ENCODE results near the gene DAZAP1.
A peak's percentile ranks its signal among the peaks of the same experiment; 100 is the strongest.
"Not testable (repeated sequence)": the region's sequence is repeated elsewhere in the genome, so short reads cannot be mapped to it uniquely, and the experiment has no call there.

DAZAP1 gene

DNA sequence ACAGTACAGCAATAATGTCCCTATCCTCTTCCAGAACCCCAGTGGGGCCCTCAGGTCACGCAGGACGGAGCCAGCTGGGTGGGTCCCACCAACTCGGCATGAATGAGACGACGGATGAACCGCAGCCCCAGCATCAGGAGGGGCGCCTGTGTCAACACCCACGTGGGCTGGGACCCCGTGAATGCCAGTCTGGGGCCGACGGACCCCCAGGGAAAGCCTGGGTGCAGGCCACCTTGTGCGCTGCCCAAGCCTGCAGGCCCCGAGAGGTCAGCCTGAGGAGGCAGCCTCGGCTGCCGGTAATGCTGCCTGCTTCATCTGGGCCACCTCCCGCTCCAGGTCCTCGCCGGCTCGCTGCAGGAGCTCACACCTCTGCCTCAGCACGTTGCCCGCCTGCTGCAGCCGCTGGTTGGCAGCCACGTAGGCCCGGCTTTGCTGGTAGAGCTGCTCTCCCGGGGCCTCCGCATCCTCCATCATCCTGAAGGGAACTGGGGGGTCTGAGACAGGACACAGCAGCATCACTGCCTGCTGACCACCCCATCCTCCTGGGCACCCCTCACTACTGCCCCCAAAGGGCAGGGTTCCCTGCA is 67.5 kb downstream of the DAZAP1 start:
- no peak for DNase-seq
- in situ Hi-C loops (cut with MboI; ENCODE audit: low pct_unique_long_range_greater_than_20kb, low sequenced_read_pairs): no loop called here

DNA sequence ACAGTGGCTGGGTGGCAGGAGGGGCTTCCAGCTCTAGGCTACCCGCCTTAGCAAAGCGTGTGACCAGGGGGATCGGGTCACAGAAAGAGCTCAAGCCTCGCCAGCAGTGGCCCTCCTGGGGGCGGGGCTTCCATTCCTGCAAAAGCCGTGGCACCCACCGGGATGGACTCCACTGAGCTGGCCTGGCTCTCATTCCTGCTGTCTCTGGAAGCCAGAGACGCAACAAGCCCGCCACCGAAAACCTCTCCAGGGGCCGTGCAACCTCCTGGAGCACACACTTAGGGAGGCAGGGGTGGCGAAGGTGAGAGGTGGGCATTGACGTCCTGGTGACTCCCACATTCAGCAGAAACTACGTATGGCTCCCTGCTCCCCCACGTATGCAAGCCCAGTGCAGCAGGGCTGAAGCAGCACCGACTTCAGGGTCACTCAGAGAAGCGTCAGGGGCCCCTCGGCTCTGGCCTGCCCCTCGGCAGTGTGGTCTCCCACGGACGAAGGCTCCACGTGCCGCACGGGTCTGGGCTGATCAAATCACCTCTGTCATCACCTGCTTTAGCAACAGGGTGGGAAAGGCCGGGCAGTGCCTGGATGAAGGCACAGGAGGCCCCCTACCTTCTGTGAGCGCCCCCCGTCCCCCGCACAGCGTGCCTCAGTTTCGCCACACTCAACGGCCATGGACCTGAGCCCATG is 68.5 kb downstream of the DAZAP1 start:
- DNase-seq: no peak
- in situ Hi-C loops (cut with MboI; ENCODE audit: low pct_unique_long_range_greater_than_20kb, low sequenced_read_pairs): no loop called here

DNA sequence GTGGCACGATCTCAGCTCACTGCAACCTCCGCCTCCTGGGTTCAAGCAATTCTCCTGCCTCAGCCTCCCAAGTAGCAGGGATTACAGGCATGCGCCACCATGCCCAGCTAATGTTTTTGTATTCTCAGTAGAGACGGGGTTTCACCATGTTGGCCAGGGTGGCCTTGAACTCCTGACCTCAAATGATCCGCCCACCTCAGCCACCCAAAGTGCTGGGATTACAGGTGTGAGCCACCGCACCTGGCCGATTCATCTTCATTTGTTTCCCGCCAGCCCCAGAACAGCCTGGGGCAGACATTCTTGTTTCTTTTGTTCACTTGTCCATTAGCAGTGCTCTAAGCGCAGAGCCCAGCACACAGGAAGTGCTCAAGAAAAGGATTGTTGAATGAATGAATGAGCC is 69.7 kb downstream of the DAZAP1 start:
- DNase-seq; in situ Hi-C loops (cut with MboI; ENCODE audit: low pct_unique_long_range_greater_than_20kb, low sequenced_read_pairs): not testable (repeated sequence)

DNA sequence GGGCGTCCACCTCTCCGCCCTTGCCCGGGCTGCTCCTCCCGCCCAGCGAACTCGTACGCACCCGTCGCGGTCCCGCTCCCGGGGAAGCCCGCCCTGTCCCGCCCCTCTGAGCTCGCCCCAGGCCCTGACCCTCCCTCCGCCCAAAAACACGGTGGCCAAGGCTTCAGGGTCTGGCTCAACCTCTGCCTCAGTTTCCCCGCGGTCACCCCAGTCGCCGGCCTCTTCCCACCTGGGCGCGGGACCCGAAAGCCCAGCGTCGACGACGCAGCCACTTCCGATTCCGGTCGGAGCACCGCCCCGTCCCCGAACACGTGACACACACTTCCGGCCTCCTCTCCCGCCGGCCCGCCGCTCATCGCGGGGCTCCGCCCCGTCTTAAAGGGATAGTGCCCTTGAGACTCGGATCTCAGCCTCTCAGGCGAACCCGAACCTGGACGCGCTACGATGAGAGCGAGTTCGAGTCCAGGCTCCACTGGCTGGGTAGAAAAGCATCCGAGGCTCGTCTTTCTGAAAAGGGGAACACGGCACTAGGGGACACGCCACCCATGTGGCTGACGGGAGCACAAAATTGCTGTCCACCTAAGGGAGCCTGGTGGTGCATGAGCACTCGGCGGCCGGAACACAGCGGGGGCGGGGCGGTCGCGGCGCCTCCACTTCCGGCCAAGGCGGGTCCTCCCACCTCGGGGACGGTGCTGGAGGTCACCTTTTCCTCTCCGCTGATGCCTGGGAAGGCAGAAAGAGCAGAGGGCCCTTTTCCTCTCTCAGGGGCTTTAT is 71.7 kb downstream of the DAZAP1 start, which contains the start of gene C19orf25:
TSS of gene C19orf25 (minus strand) at position 282 of the 774 bp plus-strand sequence. CDS start 312 bp downstream, outside the sequence.
- in situ Hi-C loops (cut with MboI; ENCODE audit: low pct_unique_long_range_greater_than_20kb, low sequenced_read_pairs): no loop called here
- DNase-seq: peak; percentile 96

DNA sequence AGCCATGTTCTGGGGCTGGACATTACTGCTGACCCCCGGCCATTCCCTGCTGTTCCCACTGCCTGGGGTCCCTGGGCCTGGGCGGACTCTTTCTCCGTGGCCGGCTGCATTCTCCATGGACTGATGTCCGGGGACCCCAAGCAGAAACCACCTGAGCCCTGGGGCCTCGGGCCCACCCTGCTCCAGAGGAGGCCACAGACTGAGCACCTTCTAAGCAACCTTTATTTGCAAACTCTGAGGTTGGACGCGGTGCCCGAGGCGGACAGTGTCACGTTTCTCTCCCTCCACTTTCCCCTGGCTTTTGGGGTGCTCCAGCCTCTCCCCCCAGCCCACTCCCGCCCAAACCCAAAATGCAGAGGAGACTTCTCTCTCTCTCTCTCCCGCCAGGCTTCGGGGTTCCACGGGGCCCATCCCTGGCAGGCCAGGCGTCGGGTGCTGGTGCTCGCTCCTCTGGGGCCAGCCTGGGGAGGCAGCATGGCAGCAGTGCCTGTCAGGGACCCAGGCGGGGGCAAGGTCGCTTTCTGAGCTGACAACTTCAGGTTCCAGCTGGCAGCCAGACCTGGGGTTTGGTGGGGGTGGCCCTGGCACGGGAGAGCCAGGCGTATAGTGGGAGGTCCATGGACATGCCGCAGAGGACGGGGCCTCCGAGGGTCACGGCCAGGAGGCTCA is 74.0 kb downstream of the DAZAP1 start:
- DNase-seq: no peak
- in situ Hi-C loops (cut with MboI; ENCODE audit: low pct_unique_long_range_greater_than_20kb, low sequenced_read_pairs): no loop called here

DNA sequence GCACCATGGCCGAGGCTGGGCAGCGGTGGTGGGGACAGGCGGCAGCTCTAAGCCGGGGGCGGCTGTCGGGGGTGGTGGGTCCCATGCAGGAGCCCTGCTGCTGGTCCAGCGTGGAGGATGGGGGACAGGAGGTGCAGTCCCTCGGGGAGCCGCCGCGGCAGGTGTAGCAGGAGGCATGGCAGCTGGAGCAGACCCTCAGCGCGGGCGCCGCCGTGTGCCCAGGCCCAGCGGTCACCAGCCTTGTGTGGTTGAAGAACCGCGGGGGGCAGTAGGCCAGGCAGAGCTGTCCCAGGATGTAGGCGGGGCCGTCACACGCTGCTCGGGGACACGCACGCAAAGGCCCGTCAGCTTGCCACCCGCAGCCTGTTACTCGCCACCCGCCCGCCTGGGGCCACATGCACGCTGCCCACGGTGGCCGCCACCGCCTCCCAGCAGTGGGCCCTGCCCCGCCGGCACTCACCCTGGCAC is 74.5 kb downstream of the DAZAP1 start:
- DNase-seq: no peak
- in situ Hi-C loops (cut with MboI; ENCODE audit: low pct_unique_long_range_greater_than_20kb, low sequenced_read_pairs): no loop called here

DNA sequence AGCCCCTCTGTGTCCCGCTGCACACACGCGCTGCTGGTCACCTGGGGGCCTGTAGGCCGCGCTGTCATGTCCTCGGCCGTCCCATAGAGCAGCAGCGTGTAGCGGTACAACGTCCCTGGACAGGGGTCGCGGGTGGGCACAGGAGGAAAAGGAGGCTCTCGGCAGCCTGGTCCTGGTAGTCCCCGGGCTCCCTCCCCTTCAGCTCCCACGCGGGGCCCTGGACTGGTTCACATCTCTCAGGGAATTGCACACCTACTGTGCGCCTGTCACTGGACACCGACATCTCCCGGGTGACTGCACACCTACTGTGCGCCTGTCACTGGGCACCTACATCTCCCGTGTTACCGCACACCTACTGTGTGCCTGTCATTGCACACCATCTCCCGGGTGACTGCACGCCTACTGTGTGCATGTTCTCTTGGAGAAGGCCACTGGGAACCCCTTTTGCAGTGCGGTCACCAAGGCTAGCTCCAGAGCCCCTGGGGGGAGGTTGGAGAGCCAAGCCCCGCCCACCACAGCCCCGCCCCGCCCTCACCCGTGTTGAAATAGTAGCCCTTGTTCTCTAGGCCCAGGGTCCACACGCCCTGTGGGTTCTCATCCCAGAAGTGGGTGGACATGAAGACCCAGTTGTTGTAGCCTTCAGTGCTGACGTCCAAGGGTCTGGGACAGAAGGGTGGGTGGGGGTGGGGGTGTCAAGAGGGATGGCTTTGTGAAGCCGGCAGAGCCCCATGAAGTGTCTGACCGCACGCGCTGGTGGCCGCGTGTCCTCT is 75.2 kb downstream of the DAZAP1 start:
- no peak for DNase-seq
- in situ Hi-C loops (cut with MboI; ENCODE audit: low pct_unique_long_range_greater_than_20kb, low sequenced_read_pairs): no loop called here

DNA sequence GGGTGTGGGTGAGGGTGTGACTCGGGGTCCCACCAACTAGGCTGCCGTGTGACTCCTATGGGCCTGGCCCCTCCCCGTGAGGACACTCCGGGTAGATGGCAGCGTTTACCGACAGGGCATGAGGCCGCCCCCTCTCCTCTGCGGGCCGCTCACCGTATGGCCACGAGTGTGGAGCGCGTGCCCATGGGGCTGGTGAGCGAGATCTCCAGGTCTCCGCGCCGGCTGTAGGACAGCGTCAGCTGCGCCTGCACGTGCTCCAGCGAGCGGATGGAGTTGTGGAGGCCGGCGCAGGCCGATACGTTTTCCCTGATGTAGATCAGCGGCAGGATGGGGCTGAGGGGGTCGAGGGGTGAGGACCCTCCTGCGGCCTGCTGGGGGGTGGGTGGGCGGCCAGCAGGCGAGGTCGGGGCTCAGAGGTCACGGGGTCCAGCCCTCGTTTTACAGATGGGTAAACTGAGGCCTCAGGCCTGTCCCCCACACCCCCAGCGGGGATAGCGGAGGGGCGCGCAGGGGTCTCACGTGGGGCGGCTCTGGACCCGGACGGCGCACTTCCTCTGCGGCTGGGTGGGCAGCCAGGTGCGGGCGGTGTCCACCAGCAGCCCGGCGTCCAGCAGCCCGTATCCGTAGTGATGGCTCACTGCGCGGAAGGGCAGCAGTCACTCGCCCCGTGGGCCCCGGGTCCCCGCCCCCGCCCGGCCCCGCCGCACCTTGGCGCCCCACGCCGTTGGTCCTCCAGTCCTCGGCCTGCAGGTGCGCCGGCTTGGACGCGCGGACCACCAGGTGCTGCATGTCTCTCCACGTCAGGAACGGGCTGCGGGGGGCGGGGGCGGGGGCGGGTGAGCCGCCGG is 76.0 kb downstream of the DAZAP1 start:
- no peak for DNase-seq
- in situ Hi-C loops (cut with MboI; ENCODE audit: low pct_unique_long_range_greater_than_20kb, low sequenced_read_pairs): no loop called here

DNA sequence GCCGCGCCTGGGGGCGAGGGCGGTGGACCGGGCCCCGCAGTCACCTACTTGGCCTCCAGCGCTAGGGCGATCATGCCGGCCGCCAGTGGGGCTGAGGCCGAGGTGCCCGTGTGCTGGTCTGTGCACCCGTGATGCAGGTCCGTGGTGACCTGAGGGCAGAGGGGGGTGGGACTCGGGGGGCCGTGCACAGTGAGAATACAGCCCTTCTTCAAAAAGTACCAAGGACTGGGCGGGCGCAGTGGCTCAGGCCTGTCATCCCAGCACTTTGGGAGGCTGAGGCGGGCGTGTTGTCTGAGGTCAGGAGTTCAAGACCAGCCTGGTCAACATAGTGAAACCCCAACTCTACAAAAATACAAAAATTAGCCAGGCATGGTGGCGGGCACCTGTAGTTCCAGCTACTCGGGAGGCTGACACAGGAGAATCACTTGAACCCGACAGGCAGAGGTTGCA is 76.6 kb downstream of the DAZAP1 start:
- in situ Hi-C loops (cut with MboI; ENCODE audit: low pct_unique_long_range_greater_than_20kb, low sequenced_read_pairs): no loop called here
- DNase-seq: no peak

Data from KBM-7 (cell line).